IPS DF 4.7 (cell line): ENCODE results near the gene GALNS.

Experiments used
- DNase-seq: peaks from one replicate; pipeline ENCODE4 v3.0.0-alpha.2; 2013; ENCODE audit warnings: low spot score; ENCODE audit errors: extremely low read depth

The GALNS gene

GRCh38 chr16:88770461-88771293 is 86.1 kb downstream of the GALNS start:
- no peak for DNase-seq

DNA sequence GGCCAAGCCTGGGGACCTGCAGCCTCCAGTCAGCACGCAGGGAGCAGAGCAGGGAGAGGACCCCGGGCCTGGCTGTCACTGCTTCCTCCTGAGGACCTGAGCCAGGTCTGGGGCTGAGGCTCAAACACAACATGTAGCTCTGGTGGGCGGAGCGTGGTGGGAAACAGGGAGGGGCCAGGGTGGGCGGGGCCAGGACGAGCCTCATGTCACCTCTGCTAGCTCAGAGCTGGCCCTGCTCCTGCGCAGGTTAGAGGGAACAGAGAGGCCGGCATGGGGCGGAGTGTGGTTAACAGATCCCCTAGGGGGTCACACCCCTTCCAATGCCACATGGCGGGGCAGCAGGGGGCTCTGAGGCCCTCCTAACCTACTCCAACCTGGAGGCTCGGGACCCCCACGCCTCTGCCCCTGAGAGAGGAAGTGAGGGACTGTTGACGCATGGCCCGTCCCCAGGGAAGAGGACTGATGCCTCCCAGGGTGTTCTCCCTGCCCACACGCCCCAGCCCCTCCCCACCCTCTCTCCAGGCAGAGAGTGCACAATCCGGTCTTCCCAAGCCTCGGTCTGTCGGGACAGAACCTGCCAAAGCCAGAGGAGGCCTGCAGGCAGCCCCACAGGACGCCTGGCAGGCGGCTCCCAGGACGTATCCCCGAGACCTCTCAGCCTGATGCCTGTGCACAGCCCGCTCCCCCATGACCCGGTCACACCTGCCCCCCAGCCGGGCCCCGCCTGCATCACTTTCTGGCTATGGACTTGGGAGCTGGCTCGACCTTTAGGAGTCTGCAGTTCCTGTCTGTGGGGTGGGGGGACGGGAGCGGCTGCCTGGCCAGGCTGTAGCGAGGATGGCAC is 86.9 kb downstream of the GALNS start:
- DNase-seq = no peak

DNA sequence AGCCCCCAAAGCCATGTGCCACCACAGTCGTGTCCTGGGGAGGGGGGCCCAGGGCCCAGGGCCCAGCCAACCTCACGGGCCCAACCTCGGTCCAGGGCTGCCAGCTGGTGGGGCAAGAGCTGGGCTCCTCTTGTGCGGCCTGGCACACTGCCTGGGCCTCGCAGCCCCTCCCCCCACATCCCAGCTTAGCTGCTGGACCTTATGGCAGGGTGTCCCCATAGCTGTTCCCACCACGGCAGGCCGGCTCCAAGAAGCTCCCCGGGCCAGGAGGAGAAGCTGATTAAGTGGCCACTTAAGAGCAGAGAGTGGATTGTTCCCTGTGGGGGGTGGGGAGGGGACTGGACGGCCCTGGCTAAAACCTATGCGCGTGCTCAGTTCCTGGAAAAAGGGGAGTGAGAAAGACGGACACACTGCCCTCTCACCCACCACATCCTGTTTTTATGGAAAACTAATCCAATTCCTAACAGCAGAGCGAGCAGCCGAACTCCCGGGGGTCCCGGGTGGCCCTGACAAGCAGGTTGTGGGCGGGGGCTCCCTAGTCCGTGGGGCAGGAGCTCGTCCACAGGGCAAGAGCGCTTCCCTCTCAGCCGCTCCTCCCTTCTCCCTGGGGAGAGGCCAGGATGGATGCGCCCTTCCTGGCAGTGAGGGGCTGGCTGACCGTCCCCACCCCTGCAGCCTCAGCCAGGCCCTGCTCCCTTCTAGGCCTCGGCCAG is 88.5 kb downstream of the GALNS start:
- no peak for DNase-seq

DNA sequence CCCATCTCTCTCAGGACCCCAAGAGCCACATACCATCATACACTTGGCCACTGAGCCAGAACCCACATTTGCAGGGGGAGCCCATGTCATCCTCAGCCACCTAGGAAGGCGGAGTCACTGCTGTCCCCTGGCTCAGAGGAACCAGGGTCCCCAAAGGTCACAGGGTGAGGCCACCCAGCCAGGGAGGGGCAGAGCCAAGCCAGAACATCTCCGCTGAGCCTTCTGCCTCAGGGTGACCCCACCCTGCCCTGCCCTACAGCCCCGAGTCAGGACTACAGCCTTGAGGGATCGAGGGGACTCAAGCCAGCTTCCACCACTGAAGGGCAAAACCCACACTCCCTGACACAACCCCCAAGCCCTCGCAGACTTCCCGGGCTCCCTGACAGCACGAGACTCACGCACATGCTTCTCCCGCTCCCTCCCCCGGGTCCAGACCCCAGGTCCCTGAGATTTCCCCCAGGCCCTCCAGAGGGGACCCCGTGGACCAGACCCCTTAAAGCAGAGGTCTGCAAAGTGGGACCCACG is 89.1 kb downstream of the GALNS start:
- no peak for DNase-seq

DNA sequence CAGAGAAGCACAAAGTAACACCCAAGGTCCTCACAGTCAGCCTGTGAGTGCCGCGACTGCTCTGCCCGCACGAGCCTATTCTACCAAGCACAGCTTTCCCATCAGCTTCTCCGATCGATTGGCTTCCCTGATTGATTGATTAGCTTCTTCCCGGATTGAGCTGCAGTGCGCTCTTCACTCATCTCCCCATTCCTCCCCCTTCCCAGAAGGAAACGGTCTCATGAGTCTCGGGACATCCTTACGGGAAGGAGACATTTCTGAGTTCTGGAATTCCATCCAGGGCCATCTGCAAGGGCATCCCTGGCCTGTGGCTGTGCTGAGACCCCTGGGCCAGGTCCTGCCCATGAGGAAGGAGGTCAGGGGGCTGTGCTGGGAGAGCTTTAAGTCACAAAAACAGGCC is 89.8 kb downstream of the GALNS start:
- DNase-seq = no peak

DNA sequence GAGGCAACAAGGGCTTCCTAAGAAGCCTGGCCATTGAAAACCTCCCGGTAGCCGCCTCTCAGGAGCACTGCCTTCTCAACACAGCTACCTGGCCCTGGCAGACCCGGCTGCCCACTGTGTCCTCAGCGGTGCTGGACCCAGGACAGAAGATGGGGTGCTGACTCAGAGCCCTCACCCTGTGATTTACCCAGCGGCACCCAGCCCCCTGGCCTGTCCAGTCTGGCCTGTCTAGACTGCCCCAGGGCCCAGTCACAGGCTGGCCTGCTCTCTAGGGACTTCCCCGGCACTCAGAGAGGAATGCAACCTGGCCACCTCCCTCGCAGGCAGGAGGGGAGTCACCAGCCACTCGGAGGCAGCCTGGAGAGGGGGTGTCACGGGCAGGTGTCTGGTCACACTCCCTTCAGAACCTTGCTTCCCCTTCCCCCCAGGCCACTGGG is 91.8 kb downstream of the GALNS start:
- DNase-seq = no peak

DNA sequence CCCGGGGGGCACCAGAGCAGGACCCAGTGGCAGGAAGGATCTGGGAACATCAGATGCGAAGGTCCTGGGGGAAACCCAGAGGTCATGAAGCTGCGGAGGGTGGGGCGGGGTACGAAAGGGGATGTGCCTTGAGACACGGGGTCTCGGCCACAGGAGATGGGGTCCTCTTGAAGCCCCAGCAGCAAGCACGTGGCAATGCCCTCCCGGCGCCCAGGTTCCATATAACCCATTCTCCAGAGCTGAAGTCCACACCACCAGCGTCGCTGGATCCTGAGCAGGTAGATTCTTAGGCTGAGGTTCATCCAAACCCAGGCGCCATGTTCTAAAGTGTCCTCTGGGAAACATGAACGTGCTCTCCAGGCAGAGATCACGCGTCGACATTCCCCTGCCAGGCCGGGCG is 92.7 kb downstream of the GALNS start:
- DNase-seq = no peak
